GM19240 (cell line): ENCODE results near the gene TMEM14C.

Experiments used
- DNase-seq: peaks from one replicate; pipeline ENCODE4 v3.0.0; 2011; ENCODE audit warnings: low spot score; ENCODE audit not compliant: insufficient read length

TMEM14C gene

DNA sequence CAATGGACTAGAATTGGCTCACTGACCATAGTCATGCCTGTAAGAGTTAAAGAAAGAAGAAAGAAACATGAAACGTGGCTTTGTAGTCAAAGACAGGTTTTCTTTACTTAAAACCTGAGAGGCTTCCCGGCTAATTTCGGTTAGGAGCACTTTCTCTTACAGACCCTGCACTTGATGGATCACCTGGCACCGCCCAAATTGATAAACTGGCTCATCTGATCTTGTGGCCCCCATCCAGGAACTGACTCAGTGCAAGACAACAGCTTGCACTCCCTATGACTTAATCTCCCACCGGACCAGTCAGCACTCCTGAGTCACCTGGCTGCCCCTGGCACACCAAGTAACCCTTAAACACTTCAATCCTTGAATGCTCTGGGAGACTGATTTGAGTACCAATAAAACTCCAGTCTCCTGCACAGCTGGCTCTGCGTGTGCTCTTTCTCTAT lies 37.0 kb downstream of the TMEM14C start:
- DNase-seq: no peak

DNA sequence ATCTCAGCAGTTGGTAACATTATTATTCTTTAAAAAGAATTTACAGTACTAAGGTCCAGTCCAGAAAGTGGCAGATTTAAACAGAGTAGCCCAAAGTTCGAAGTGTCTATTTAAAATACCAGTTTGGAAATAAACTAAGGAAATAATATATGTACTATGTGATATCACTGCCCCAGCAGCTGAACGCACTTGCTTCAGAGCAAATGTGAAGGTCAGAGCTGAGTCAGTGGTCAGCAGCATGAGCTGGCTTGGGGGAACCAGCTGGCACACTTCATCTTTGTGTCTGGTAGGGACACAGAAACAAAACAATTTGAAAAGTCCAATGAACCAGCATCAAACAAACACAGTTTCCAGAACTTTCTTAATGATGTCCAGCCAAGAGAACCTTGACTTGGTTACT lies 40.1 kb downstream of the TMEM14C start:
- no peak for DNase-seq

DNA sequence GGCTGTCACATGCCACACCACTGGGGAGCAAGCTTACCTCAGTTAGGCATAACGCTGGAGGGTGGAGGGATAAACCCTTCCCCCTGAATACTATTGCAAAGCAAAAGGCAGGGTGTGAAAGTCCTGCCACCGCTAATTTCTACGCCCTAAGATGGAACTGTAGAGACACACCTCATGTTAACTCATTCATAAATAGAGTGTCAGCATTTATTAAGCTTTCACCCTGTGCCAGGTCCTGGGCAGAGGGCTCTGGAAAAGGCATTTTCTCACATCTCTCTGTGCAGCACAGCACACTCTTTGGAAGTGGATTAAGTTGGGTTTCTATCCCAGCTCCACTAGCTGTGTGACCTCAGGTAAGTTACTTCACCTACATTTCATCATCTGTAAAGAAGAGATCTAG lies 46.5 kb downstream of the TMEM14C start:
- DNase-seq: no peak

DNA sequence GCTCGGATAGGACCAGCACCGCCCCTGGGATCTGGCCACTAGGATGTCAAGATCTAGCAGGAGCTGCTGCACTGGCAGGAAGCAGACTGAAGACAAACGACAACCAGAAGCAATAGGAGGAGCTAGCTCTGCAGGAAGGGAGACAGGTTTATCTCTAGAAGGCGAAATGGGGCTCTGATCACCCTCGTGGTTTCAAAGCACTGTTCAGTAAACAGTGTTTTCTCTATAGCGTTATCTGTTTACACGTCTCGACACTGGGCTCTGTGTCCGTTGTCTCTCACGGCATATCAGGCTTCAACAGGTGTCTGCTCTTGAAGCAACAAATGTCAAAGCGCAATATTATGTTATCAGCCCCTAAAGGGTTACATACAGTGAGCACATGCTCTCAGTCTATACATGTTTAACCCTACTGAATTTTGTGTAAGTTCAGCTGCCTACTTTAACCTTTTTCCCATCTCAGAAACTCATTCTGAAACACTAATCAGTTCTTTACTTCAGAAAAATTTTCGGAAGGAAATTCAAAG lies 48.6 kb downstream of the TMEM14C start:
- no peak for DNase-seq

DNA sequence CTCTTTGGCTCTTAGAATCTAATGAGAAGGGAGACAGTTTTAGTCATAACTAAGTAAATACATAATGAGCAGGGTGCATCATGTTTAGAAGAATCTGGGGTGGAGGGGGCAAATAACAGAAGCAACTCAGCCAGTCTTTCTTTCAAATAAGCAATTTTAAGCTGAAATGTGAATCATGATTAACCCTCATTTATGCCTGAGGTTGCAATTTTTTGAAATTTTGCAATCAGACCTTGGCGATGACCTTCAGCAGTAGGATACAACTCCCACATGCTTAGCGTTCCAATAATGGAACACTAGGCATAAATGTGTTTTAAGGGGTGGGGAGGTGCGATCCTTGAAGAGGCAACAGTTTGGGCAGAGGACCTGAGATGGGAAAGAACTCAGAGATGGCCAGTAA lies 55.4 kb downstream of the TMEM14C start:
- no peak for DNase-seq

DNA sequence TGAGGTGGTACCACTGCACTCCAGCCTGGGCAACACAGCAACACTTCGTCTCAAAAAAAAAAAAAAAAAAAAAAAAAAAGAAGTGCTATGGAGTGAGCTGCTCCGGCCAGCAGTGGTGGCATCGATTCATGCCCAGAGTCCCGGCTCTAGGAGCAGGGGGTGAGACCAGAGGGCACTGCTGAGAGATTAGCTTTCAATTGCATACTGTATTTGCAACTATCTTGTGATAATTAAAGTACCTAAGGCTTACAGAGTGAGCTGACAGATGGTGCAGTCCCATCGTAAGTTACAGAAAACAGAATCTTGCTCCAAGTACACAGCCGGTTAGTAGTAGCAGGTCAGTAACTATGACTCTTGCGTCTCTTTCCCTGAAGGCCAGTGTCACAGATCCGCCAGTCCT lies 56.2 kb downstream of the TMEM14C start:
- no peak for DNase-seq
